CD4-positive, alpha-beta T cell treated with Interleukin-6 for 4 hours (primary cell): ENCODE results near the gene RAB20.

Experiments used
- DNase-seq: peaks from one replicate; pipeline ENCODE4 v3.0.0-alpha.2; 2020; ENCODE audit warnings: mixed read lengths

The RAB20 gene

DNA sequence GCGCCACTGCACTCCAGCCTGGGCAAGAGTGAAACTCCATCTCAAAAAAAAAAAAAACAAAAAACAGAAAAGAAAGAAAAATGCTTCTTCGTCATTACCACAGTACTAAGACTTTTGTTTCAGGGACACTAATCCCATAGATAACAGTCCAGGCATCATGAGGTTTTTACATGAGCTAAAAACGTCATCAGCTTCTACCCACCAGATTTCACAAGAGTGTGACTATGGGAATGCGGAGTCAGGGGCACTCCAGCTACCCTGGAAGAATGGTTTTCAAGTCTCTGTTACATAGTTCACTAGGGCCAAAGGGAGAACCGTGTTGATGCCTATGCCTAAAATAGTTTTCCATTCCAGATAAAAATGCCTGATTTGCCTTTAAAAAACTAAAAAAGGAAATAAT, 33.2 kb downstream of the RAB20 start:
- DNase-seq, result no peak

DNA sequence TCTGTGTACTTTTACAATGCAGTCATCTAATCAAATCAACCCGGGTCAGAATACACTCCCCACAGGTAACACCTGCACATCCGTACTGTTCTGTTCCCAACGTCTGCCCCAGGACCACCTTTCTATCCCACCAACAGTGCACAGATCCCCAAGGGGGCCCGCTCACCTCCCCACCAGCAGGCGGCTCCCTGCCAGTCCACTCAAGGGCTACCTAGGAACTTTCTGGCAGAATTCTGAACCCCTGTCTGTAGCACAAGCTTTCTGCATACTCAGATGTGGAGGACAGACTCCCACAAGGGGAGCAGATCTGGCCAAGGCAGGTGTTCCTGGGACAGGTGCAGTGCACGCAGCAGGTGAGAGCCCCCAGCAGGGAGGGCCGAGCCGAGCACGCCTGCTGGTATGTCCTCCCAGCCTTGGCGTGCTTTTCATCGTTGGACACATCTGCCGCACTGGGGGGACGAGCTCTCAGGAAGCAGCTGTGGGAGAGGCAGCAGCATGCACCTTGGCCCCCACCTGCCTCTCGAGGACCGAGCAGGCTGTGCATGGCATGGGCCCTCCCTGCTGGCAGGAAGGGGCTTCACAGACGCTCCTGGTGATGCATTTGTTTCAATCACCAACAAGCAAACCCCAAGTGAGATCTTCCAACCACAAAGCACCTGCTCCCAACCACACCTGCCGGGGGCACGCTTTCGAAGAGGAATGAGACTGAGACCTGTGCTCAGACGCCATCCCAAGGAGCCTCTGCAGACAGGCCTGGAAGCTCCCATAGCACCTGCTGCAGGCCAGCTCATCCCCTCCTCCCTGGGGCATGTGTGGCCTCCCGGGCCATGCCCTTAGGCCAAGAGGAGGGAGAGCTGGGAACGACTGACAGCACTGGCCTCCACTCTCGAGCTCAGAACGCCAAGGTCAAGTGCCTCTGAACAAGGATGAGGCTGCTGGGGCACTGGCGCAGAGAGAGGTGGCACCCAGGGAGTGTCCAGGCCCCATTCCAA, 35.9 kb downstream of the RAB20 start:
- no peak for DNase-seq

DNA sequence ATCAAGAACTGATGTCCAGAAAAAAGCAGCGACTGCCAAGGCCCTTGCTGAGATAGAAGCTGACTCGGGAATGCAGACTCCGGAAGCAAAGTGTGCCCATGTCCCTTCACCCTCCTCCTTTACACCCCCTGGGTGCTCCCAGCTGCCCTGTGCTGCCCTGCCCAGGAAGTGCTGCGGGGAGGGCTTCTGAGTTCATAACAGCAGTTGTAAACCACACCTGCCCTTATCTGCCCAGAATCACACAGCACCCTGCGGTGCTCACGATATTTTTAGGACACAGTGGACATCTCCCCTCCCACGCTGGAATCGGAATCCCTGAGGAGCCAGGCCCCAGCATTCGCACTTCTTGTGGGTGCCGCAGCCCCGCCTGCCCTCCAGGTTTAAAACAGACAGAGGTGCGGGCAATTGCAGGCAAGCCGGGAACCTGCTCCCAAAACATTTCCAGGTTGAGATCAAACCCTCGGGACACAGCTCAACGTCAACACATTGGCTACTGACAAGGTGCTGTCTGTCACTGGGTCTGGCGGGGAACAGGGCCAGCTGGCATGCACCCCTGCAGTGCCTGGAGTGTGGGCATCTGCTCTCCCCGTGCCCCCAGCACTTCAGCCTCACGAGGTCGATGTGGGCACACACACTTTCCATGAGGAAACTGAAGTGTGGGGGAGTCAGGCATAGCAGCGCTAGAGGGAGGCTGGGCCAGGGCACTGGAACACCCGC, 36.8 kb downstream of the RAB20 start:
- peak; percentile 27 for DNase-seq

DNA sequence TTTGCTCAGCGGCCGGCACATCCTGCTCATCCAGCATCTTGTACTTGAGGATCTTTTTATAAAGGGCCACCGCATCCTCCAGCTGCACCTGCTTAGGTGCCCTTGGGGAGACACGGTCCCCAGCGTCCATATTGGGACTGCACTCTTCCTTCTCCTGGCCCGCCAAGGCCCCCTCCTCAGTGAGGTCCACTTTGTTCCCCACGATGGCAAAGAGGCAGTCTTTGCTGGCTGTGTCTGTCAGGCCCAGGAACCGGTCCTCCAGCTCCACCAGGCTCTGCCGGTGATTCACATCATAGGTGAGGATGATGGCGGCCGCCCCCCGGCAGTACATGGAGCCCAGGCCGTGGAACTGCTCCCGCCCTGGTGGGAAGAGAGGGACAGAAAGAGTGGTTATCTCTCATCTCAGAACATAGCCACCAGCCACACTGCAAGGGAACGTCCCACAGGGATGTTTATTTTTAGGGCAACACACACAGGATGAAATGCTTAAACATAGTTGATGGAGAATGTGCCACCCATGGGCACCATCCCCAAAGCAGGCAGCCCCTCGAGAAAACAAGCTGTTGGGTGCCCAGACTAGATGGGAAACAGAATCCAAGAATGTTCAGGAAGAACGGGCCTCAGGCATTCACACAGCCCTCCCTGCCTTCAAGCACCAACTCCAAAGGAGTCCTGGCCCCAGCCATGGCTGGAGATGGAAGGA, 37.5 kb downstream of the RAB20 start:
- no peak for DNase-seq

DNA sequence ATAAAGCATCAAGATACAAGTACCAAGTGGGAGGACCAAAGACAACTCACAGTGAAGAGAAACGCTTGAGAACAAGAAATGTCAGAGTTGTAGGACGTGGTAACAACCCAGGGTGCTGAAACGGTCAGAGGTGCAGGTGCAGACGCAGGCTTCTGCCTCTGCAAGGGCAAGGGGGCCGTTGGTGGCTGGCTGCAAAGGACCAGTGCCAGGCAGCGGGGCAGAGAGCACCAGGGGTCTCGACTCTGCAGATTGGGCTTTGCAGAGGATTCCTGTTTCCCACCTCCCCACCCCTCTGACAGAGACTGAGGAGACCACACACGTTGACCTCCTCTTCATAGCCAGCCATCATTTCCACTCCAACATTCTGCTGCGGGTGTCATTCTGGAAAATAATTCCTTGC, 38.3 kb downstream of the RAB20 start:
- no peak for DNase-seq

- no peak for DNase-seq
Observed at GRCh38 chr13:110522721-110523120, 38.8 kb downstream of the RAB20 start.

- no peak for DNase-seq
Observed at GRCh38 chr13:110521946-110522345, 39.6 kb downstream of the RAB20 start.

DNA sequence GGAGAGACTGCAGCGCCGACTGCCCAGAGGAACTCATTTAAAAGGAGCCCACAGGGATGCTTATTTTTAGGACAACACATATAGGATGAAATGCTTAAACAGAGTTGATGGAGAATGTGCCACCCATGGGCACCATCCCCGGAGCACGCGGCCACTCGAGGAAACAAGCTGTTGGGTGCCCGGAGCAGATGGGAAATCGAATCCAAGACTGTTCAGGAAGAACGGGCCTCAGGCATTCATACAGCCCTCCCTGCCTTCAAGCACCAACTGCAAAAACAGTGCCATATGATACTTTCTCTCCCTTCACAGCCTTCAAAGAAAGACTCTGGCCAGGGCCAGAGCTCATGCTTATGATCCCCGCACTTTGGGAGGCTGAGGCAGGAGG, 40.2 kb downstream of the RAB20 start:
- no peak for DNase-seq

DNA sequence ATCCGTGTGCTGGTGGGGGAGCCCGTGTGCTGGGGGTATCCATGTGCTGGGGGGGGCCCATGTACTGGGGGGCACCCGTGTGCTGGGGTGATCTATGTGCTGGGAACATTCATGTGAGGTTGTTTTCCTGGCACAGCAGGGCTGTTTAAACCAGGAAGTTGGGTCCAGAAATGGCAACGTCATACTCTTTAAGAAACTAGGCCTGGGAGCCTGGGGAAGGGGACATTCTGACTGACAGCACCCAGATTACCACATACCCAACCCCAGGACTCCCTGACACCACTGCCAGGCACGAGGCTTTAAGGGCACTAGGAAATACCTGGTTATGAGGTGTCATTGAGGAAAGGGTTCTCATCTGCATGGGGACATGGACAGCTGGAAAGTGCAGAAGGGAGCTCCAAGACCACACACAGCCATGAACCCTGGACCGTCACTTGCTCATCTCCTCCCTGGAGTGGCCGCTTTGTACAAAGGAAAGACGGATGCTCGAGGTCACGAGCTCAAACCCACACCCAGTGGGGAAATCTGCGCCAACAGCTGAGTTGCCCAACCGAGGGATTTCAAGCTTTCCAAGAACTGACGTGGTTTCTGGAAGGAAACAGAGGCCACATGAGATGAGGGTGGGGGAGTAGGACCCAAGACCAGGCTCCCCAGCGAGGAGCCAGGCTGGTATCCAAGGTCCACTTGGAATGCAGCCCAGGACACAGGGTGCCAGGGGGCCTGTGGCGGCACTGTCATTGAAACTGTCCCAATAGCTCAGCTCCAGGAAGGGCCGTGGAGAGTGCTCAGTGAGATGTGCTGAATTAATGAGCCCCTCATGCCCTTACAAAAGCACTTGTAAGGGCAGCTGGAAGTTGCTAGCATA, 40.9 kb downstream of the RAB20 start:
- DNase-seq, result no peak

- no peak for DNase-seq
Observed at GRCh38 chr13:110519506-110519905, 42.0 kb downstream of the RAB20 start.

- no peak for DNase-seq
Observed at GRCh38 chr13:110519046-110519445, 42.5 kb downstream of the RAB20 start.

GRCh38 chr13:110518571-110518970, 43.0 kb downstream of the RAB20 start:
- DNase-seq, result no peak

DNA sequence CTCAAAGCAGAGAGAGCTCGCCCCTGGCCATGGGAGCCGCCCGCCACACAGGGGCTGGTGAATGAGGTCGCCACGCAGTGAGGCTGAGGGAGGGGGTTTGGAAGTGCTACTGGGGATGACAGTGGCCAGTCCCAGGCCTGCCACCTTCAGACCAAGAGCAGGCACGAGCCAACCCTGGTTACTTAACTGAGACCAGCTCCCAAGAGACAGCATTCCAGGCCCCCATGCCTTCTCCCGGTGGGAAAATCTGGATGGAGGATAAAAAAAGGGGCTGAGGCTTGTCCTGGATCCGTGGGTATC, 43.3 kb downstream of the RAB20 start:
- DNase-seq, result no peak

DNA sequence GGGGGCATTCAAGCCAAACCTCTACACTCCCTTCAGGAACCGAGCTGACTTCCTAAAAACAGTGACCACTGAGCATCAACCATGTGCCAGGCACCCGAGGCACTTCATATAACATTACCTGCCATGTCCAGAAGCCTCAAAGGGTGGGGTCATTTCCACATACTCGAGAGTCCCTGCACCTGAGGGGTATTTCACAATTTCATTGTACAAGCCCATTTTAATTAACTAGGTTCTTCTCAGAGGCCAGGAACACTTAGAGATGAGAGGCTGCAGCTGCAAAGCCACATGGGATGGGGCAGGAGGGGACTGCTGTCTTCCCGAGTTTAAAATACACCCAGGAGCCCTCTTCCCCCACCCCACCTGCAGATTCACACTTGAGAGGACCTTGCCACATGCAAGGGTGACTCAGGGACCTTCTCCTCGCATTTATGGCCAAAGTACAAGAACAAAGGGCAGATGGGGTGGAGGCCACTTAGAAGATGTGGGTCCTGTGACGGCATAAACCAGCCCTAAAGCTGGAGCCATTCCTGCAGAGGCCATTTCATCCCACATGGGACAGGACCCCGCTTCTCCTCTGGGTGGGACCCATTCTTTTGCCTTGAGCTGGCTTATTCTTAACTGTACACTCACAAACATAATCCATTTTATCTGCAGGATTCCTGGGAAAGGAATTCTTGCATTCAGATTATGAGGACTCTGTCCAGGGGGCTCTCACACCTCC, 43.9 kb downstream of the RAB20 start:
- DNase-seq, result no peak

GRCh38 chr13:110516500-110516899, 45.0 kb downstream of the RAB20 start:
- no peak for DNase-seq

GRCh38 chr13:110512198-110512740, 49.3 kb downstream of the RAB20 start:
- no peak for DNase-seq

DNA sequence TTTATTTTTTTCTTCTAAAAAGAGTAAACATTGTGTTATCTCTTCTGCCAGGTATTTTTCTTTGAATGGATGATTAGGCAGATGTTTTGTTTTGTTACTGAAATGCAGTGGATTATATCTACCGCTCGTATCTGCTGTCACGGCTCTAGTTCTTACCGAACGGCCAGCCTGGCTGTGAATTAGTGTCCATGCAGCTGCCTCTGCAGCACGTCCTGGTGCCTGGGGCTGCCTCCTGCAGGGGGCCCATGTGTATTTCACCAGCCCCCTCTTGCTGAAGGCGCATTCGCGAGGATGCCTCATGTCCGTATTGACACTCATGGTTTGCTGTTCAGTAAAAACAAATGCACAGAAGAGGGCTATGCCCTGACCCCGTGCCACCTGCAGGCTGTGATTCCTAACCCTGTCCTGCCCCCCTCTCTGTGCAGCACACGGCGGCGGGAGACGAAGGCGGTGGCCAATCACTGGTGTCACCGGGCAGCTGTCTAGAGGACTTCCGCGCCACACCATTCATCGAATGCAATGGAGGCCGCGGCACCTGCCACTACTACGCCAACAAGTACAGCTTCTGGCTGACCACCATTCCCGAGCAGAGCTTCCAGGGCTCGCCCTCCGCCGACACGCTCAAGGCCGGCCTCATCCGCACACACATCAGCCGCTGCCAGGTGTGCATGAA, 49.9 kb downstream of the RAB20 start:
- no peak for DNase-seq

DNA sequence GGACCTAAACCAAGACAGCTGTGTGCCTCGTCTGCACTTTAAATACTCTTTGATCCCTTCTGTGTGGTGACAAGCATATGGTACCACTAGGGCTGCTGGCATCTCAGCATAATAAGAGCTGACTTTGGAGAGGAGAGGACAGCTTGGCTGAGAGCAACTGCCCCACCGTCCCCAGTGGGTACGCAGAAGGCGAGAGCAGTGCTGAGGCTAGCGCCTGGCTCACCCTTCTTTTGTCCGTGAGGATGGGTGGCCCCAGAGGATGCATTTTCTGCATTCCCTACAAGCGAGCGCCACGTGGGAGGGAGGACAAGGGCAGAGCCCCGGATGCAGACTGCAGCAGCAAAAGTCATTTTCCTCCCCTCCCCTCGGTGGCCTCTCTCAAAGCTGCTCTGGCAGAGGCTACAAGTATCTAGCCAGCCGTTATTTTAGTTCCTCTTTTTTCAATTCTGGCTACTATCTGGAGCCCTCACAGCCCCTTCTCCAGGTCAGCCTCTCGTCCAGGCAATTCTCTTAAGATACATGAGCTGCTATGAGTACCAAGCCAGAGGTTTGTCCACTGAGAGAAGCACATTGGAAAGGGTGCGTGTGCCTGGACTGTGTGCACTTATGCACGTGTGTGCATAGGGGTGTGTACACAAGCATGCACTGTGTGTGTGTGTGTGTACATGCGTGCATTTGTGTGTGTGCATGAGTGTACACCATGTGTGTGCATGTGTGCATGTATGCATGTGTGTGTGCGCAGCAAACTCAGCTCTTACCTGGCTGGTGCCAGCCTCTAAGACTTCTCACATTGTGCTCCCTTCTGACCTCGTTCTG, 51.3 kb downstream of the RAB20 start:
- DNase-seq, result no peak

- DNase-seq, result no peak
Observed at GRCh38 chr13:110509478-110509926, 52.0 kb downstream of the RAB20 start.
